ENCODE measurements around the gene SF1. TPM values are rescaled to one million over a fixed set of nuclear protein-coding genes. Genes with fewer than 3 reads are reported as not detected.

SF1 gene
- total and polyA plus RNA-seq, 2 donors (not counting 3 experiments of a cell fraction or from before 2014, with no cell fraction given), result 95.0 to 342 TPM

GRCh38 chr11:64774144-64774543, 4.2 kb downstream of the SF1 start:
- Histone ChIP-seq H3K9me3 (replicated peaks; ENCODE audit: control insufficient read depth, insufficient read depth, low read length) (no peaks in the 10 kb centered on the region), H3K4me2 (ENCODE audit: insufficient read depth, low read length) (no peak overlapping the region), H3K4me1 (ENCODE audit: control insufficient read depth, extremely low read depth, insufficient read depth, low read length) (peaks cover 34% of the 10 kb centered on the region), H3K27me3 (ENCODE audit: control insufficient read depth in 2 of 2, insufficient read depth in 2 of 2, low read length in 2 of 2) (no peaks in the 10 kb centered on the region), H3K27ac (ENCODE audit: insufficient read depth, low read depth, low read length) (no peak overlapping the region), H2AFZ (ENCODE audit: low read depth, low read length) (no peak overlapping the region), H3K79me2 (ENCODE audit: control insufficient read depth, insufficient read depth, low read length) (peaks cover 83% of the 10 kb centered on the region), H3K9ac (replicated peaks; ENCODE audit: extremely low read depth, insufficient read depth, low read length) (no peak overlapping the region), H3K9me1 (replicated peaks; ENCODE audit: control insufficient read depth, extremely low read depth, insufficient read depth, low read length) (no peaks in the 10 kb centered on the region), H3K4me3 (replicated peaks in 1 of 3; ENCODE audit: insufficient read depth in 1 of 3, low read depth in 1 of 3, low read length in 3 of 3) (no peak overlapping the region), H4K20me1 (replicated peaks; ENCODE audit: control insufficient read depth, extremely low read depth, insufficient read depth, low read length) (peaks cover 28% of the 10 kb centered on the region), H3K36me3 (ENCODE audit: control insufficient read depth in 2 of 2, extremely low read depth in 1 of 2, insufficient read depth in 2 of 2, low read length in 2 of 2) (peaks cover 41 to 58% of the 10 kb centered on the region in 2 experiments)
- DNase-seq (ENCODE audit: low read depth, low spot score) (no peak), FAIRE-seq (no peak)
- CTCF ChIA-PET, result interaction anchor here (1.4 kb wide), 1 partner anchor 21 kb away, joined by 4 read pairs; no protein-coding TSS in a partner anchor
- TF ChIP-seq POLR2AphosphoS5 (IDR thresholded peaks at IDR 0.05; ENCODE audit: insufficient read depth, low read depth, low read length) (no peak), JUN (IDR thresholded peaks at IDR 0.05; ENCODE audit: borderline replicate concordance, insufficient read depth, insufficient read length, low read depth) (no peak), EZH2 (IDR thresholded peaks at IDR 0.05; ENCODE audit: borderline replicate concordance, low read depth, low read length, severe bottlenecking) (no peak), POLR2A (IDR thresholded peaks at IDR 0.05; ENCODE audit: low read depth, low read length) (no peak), GATA2 (IDR thresholded peaks at IDR 0.05; ENCODE audit: insufficient read depth, insufficient read length, low read depth, low read length) (no peak), MYC (IDR thresholded peaks at IDR 0.05; ENCODE audit: low read depth, low read length) (no peak), FOS (IDR thresholded peaks at IDR 0.05; ENCODE audit: borderline replicate concordance, insufficient read depth, low read length) (no peak), CTCF (IDR thresholded peaks at IDR 0.05; ENCODE audit: extremely low read depth in 1 of 2, insufficient read depth in 1 of 2, low read depth in 1 of 2, low read length in 2 of 2) (no peak)
- TF ChIP-seq, protein P1, sequence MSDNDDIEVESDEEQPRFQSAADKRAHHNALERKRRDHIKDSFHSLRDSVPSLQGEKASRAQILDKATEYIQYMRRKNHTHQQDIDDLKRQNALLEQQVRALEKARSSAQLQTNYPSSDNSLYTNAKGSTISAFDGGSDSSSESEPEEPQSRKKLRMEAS (IDR thresholded peaks at IDR 0.05; ENCODE audit: insufficient read depth, insufficient read length), result no peak
- dilution Hi-C loops (cut with MboI; ENCODE audit: extremely low pct_ligation_motif_present, low sequenced_read_pairs) (no loop called here), intact Hi-C loops (cut with micrococcal nuclease) (no loop called here)
- no TSS peak for BruUV-seq (replicated peaks)
- POLR2A ChIA-PET, result no interaction called here

Measured in endothelial cell of umbilical vein (primary cell).